HL-60 (cell line): ENCODE measurements around the gene TNFSF11.

Source experiments
- GABPA ChIP-seq: IDR thresholded peaks from 2 replicates; pipeline ENCODE4 v1.6.1; 2012; ENCODE audit warnings: low read depth
- POLR2AphosphoS5 ChIP-seq: IDR thresholded peaks from 2 replicates; pipeline ENCODE4 v1.6.1; 2012; ENCODE audit warnings: low read depth
- SPI1 ChIP-seq: IDR thresholded peaks from 2 replicates; pipeline ENCODE4 v1.6.1; 2012; ENCODE audit warnings: low read depth, mild to moderate bottlenecking, borderline replicate concordance
- TF ChIP-seq, protein P1 (sequence below): IDR thresholded peaks from one replicate; pipeline ENCODE4 v1.5.1; 2011; ENCODE audit warnings: low read length, control low read depth, inconsistent platforms; ENCODE audit not compliant: insufficient read depth
- TF ChIP-seq, protein P2 (sequence below): IDR thresholded peaks from 2 replicates; pipeline ENCODE4 v1.6.1; 2012; ENCODE audit warnings: low read depth; ENCODE audit not compliant: insufficient replicate concordance

DNA sequence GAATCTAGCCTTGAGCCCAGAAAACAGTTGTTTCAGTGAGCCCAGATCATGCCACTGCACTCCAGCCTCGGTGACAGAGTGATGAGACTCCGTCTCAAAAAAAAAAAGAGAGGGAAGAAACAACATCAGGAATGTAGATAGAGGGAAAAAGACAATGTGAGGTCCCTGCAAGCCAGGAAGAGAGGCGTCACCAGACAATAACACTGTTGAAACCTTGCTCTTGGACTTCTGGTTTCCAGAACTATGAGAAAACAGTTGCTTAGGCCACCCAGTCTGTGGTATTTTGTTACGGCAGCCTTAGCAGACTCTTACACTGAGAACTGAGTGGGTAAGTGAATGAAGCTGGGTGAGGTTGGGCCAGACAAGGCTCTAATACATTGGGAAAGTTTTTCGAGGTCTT, 64.1 kb downstream of the TNFSF11 start:
- TF ChIP-seq, protein P1, sequence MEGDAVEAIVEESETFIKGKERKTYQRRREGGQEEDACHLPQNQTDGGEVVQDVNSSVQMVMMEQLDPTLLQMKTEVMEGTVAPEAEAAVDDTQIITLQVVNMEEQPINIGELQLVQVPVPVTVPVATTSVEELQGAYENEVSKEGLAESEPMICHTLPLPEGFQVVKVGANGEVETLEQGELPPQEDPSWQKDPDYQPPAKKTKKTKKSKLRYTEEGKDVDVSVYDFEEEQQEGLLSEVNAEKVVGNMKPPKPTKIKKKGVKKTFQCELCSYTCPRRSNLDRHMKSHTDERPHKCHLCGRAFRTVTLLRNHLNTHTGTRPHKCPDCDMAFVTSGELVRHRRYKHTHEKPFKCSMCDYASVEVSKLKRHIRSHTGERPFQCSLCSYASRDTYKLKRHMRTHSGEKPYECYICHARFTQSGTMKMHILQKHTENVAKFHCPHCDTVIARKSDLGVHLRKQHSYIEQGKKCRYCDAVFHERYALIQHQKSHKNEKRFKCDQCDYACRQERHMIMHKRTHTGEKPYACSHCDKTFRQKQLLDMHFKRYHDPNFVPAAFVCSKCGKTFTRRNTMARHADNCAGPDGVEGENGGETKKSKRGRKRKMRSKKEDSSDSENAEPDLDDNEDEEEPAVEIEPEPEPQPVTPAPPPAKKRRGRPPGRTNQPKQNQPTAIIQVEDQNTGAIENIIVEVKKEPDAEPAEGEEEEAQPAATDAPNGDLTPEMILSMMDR: no peak
- TF ChIP-seq, protein P2, sequence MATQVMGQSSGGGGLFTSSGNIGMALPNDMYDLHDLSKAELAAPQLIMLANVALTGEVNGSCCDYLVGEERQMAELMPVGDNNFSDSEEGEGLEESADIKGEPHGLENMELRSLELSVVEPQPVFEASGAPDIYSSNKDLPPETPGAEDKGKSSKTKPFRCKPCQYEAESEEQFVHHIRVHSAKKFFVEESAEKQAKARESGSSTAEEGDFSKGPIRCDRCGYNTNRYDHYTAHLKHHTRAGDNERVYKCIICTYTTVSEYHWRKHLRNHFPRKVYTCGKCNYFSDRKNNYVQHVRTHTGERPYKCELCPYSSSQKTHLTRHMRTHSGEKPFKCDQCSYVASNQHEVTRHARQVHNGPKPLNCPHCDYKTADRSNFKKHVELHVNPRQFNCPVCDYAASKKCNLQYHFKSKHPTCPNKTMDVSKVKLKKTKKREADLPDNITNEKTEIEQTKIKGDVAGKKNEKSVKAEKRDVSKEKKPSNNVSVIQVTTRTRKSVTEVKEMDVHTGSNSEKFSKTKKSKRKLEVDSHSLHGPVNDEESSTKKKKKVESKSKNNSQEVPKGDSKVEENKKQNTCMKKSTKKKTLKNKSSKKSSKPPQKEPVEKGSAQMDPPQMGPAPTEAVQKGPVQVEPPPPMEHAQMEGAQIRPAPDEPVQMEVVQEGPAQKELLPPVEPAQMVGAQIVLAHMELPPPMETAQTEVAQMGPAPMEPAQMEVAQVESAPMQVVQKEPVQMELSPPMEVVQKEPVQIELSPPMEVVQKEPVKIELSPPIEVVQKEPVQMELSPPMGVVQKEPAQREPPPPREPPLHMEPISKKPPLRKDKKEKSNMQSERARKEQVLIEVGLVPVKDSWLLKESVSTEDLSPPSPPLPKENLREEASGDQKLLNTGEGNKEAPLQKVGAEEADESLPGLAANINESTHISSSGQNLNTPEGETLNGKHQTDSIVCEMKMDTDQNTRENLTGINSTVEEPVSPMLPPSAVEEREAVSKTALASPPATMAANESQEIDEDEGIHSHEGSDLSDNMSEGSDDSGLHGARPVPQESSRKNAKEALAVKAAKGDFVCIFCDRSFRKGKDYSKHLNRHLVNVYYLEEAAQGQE: no peak
- TF ChIP-seq POLR2AphosphoS5 (no peak), GABPA (no peak), SPI1 (no peak)
